Heart left ventricle (tissue), 13 donors: ENCODE data around the gene PSAT1.

Experiments used
- CTCF ChIP-seq, 12 donors: fragments of 200-600 bp; sonication (generic) in 4 of 12; IDR thresholded peaks; one replicate each; pipeline versions ENCODE4 v1.5.0 to v1.8.0; 2018 to 2022; ENCODE audit warnings: antibody characterized with exemption in 12 of 12, mild to moderate bottlenecking in 5 of 12
- POLR2A ChIP-seq, 2 donors: fragments of 450-650 bp; IDR thresholded peaks; one replicate each; pipeline ENCODE4 v1.6.1; 2017; ENCODE audit warnings: antibody characterized with exemption in 2 of 2, mild to moderate bottlenecking in 2 of 2, moderate library complexity in 2 of 2
- donor health status: ischemic (EF 13 %, LVEDD 7.1; RV severe dilation, severe dysfunction).
- donor health status: DM: no; HTN: yes; CAD: no.
- donor health status: DM: no; HTN: no; CAD: no.
- donor health status: ischemic (EF 25% LVEDD 6.9; RV normal size, moderate dysfunction).
- donor health status: ischemic (EF 25% LVEDD 5.7; RV mildly dilated, moderate dysfunction).
- donor health status: ischemic (EF 35%, LVEDD 5.7; RV mildly dilated, moderate dysfunction).
- donor health status: nonischemic (EF 11% LVEDD 7.7; RV severe dilation, severe dysfunction).
- donor health status: DM: yes; HTN: yes; CAD: no.
- donor health status: PGD.
- donor health status: ischemic (EF 29% LVEDD 5.4; RV normal size, mild dysfunction).
- donor health status: nonischemic (EF 23%, LVEDD 6.1; RV moderate dilation, normal function).

DNA sequence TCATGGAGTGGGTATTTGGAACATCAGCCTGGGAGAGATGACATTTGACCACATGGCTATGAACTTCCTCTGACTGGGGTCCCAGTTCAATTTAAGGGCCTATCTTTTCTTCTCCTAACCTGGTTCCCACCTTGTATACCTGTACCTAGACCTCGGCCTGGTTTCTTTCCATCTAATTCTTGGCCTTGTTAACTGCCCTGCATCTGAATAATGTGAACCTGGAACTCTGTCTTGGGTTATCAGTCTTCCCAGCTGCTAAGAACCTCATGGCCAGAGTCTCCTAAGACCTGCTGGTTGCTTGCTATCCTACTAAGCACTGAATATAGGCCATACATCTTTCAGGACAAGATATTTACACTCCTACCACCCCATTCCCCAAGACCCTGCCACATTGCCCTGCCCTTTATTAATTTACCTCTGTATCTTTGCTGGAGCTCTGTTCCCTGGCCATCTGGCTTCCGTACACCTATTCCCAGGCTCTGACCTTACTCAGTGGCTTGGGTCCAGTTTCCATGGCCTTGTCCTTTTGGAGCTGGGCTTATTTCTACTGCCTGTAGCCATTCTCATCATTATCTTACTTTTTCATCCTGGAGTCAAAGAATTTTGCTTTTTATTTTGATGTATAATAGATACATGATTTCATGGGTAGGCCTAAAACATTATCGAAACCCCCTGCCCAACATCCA is 6.6 kb downstream of the PSAT1 start:
- TF ChIP-seq CTCF (IDR thresholded peaks at IDR 0.05) = no peak
- TF ChIP-seq POLR2A (IDR thresholded peaks at IDR 0.05) = no peak
